ENCODE measurements around the gene ATP8A2.

- TF ChIP-seq CTCF (IDR thresholded peaks at IDR 0.05) = no peak
- TF ChIP-seq POLR2A (IDR thresholded peaks at IDR 0.05) = no peak
Observed at GRCh38 chr13:25378528-25378927, 6.8 kb downstream of the ATP8A2 start.

Measured in right lobe of liver (tissue), 4 donors.